Measurements from ENCODE around the gene KCNA2.

The KCNA2 gene

DNA sequence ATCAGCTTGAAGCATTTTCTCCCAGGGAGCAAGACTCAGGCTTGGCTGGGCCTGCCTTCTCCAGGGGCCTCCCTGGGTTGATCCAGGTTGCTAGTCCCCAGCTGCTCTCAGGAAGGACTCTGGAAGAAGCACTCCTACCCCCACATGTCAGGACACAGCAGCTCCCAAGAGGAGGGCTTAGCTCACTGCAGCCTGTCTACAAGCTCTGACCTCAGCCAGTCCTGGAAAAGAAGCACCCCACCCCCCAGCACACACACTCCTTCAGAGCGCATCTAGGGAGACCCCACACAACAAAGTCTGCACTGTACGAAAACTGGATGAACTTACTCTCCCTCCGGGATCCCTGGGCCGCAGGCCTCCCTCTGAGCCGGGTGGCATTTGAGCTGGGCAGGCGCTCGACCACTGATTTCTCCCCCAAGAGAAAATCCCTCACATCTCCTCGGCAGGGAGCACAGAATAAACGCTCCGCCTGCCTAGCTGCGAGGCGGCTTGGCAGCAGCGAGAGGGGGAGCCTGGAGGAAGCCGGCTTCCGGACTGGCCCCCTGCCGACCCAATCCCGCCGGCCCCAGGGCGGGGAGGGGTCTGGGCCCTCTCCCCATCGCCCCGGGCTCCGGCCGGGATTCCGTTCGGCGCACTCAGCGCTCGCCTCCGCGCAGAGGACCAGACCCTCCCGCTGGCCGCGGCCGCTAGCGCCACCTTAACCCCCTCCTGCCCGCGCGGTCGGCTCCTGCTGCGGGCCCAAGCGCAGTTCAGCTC, at the start of gene KCNA2:
KCNA2 (minus strand) TSS at position 458 of the 756 bp plus-strand sequence. CDS start 1,576 bp downstream, outside the sequence.
- DNase-seq (ENCODE audit: low spot score), result peak; percentile 24

GRCh38 chr1:110650609-110651008, 44.5 kb upstream of the KCNA2 start:
- DNase-seq (ENCODE audit: low spot score), result no peak

GRCh38 chr1:110648417-110648816, 42.3 kb upstream of the KCNA2 start:
- DNase-seq (ENCODE audit: low spot score), result no peak

DNA sequence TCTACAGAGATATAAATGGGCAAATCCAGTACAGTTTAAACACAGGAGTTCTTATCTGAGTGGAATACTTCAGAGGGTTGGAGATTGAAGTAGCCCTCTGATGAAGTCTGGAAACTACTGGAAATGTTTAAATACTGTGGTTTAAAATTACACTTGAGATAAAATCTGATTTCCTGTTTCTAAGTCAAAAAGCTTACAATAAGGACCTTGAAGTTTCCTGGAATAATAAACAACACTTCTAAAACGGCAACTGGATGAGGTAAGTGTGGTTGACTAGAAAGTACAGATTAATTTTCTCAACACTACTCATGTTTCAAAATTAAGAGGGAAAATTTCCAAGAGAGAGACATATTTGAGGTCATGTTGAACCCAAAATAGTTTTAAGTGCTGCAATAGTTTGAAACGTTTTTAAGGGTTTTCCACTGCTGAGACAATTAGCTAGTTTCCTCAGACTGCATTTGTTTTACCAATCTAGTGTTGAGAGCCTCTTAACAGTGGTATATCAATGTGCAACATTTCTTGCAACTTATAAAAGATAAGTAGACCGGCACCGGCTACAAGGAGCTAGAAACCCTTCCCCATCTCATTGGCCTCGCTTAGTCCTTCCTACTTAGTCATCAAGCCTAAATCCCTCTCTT, 41.2 kb upstream of the KCNA2 start:
- no peak for DNase-seq (ENCODE audit: low spot score)

GRCh38 chr1:110645821-110646735, 39.9 kb upstream of the KCNA2 start:
- no peak for DNase-seq (ENCODE audit: low spot score)

GRCh38 chr1:110645211-110645610, 39.1 kb upstream of the KCNA2 start:
- DNase-seq (ENCODE audit: low spot score), result no peak

- no peak for DNase-seq (ENCODE audit: low spot score)
Measured at GRCh38 chr1:110643879-110644472, 37.8 kb upstream of the KCNA2 start.

DNA sequence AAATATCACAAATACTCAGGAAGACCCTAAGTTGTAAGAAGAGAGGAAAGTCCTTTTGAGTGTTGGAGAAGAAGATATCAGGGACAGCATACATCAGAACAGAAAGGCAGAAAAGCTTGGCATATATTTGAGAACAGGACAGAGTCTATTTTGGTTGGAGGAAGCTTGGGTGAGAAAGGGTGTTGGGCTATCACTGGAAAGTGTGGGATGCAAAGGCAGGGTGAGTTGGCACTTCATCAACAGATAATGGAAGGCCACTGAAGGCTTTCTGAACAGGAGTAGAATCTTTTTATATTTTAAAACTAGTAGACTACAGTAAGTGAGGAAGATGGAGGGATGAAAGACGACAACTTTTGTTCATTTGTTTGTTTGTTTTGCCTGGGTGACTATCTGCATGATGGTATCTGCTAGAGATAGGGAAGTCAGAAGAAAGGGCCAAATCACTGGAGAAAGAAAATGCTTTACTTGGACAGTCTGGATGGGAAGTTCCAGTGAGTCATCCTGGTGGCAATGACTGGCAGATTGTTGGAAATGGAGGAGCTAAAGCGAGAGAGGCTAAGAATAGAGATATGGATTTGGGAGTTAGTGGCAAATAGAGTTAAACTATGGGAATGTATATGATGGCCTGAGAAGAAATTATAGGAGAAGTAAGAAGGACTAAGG, 33.7 kb upstream of the KCNA2 start:
- DNase-seq (ENCODE audit: low spot score), result no peak

DNA sequence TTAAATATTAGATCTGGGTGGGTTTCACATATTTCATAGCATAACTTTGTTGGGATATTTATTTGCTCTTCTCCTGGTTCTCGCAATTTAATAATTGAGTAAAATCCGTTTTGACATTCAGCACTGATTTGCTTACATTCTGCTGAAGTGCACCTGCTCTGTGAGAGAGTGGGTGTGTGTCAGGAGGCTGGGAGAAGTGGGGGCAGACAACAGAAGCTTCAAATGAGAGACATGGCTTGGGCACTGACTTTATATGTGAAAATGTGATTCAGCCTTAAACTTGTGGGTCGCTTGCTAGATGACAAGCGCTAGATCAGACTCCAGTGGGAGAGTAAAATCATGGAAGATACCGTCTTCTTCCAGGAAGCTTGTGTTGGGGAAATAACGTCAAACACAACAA, 32.4 kb upstream of the KCNA2 start:
- DNase-seq (ENCODE audit: low spot score), result no peak

DNA sequence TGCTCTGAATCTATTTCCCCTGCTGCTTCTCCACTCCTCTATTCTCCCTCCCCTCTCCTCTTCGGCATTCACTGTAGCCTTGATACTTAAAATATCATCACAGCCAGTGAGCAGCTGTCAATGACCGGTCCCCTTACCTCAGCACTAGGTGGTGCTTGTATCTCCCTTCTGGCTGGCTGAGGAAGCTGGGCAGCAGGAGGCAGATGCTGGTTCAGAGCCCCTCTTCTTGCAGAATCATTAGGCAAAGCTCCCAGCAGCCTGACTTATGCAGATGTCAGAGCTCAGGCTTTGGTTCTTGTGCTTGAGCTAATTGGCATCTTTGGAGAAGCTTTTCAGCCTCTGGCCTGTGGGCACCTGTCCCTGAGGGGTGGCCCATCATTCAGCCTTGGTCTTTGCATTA, 31.9 kb upstream of the KCNA2 start:
- no peak for DNase-seq (ENCODE audit: low spot score)

GRCh38 chr1:110637475-110637874, 31.3 kb upstream of the KCNA2 start:
- DNase-seq (ENCODE audit: low spot score), result no peak

DNA sequence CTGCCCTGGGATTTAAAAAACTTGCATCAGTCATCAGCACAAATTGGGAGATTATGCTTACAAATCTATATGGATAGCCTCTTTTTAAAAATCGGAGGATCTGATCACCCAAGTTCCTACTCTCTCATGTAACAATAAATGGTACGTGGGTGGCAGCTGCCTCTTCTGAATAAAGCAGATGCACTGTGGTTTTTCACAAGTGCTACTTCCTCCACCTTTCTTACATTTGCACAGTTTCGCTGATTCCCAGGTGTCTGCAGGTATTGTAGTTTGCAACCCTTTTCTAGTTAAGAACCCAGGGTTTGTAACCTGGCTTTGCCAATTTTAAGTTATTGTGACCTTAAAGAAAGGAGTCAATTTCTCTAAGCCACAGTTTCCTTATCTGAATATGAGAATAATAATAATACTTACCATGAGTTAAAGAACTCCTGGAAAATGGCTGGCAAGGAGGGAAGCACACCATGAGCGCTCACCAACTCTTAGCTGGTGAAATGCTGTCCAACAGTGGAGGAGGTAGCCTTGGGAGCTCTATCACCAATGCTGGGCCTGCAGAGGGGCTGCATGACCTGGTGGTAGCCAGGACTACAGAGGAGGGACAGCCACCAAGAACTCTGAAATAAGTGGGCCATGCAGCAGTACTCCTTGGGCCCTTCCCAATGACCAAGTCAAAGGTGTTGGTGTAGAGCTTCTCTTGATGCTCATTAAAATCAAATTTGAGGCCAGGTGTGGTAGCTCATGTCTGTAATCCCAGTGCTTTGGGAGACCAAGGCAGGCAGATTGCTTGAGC, 30.2 kb upstream of the KCNA2 start:
- no peak for DNase-seq (ENCODE audit: low spot score)

DNA sequence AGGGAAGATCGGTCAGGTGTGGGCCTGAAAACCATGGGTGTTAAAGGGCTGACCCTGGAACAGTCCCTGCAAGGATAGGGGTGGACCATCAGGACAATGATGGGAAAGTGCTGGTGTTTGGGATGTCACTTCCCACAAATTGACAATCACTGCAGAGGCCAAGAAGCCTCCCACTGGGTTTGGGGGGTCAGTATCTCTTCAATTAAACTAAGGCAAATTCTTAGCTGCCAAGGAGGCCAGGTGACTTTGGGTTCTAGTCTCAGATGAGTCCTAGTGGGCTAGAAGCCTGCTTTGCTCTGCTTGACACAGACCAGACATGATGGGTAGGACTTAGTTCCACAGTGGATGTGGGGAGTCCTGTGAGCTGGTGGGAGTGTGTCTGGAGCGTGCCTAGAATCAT, 29.3 kb upstream of the KCNA2 start:
- no peak for DNase-seq (ENCODE audit: low spot score)

DNA sequence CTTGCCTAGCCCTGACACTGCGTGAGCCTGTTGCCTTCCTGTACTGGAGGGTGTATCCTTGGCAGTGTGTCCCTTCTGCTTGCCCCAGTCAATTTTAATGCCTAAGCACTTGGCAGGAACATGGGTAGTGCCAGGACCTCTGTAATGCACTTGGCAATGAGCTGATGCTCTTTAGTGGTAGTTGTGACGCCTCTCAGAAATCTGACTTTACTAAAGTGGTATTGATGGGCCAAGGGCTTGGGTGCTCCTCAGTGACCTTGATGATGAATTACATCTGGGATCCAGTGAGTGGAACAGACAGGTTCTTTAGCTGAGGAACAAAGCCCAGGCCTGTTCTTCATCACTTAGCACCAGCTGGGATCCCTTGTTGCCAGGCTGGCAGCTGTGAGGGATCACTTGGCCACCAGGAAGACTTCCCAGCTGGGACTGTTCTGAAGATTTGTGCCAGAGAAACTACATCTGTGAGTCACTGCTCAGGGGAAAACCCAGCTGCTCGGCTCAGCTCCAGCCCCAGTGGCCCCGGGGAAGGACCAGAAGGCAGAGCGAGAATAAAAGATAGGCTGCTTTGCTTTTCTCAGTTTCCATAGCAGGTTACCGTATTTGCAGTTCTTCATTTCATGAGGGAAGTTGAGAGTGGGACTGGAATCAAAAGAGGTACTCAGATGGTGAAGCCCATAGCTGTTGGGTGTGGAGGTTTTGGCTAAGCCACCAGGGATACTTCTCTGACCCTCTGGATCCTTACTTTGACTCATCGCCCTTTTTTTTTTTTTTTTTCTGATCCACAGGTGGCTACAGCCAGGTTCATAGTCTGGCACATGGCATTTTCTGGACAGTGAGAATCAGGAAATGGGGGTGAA, 28.5 kb upstream of the KCNA2 start:
- DNase-seq (ENCODE audit: low spot score), result peak; percentile 42

DNA sequence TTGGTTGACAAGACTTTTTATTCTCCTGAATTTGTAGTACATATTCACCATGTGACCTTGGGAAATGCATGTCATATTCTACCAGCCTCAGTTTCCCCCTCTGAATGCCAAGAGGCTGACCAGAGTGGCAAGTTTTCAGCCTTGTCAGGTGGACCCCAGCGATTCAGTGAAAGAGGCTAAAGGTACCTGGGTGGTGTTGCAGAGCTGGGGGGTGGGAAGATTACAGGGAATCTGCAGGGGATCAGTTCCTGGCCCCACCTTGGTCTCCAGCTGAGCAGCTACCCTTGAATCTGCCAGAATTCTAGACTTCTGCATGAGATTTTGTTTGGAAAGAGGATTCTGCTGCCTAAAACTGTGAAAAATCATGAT, 27.9 kb upstream of the KCNA2 start:
- no peak for DNase-seq (ENCODE audit: low spot score)

DNA sequence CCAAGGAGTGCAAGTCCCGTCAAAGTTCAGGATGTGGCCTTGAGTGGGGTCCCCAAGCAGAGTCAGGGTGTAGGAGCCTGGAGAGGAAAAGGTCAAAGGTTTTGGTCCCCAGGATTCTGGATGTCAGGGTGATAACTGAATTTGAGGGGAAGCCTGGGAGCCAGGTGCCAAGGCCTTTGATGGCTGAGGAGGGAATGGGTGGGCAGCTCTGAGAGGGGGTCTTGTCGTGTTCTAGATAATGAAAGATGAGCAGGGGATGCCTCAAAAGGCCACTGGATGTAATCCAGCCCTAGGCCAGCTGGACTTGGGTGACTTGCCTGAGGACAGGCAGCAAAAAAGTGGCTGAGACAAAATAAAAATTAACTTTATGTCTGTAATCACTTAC, 27.5 kb upstream of the KCNA2 start:
- no peak for DNase-seq (ENCODE audit: low spot score)

DNA sequence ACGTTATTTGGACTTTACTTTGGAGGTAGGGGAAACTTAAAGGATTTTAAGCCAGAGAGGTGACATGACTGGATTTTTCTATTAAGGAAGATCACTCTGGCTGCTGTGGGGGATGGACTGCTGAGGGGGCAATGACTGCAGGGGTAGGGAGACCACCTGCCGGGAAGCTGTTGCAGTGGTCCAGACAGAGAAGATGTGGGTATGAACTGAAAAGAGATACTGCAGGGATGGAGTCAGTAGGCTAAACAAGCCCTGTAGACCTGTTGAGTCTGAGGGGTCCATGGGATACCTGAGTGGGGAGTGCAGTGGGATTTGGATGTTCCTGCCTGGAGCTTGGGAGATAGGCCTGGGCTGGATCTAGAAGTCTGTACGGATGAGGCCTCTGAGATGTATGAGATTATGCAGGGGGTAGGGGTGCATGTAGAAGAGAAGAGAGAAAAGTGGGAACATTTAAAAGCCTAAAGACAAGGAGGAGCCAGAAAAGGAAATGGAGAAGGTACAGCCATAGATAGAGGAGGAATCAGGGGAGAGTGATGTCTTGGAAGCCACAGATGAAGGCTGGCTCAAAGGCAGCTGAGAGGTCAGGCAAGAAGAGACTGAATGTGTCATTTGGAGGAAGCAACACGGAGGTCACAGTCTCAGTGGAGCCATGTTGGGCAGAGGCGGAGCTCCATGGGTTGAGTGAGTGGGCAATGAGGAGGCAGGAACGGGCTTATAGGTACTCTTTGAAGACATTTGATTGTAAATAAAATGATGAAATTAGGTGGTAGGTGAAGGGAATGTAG, 25.9 kb upstream of the KCNA2 start:
- no peak for DNase-seq (ENCODE audit: low spot score)

- peak; percentile 78 for DNase-seq (ENCODE audit: low spot score)
Measured at GRCh38 chr1:110630839-110631663, 24.9 kb upstream of the KCNA2 start.

Measured in germinal center (tissue), 1 donor.